ENCODE results near the gene SLC16A4.

- TF ChIP-seq EZH2 (IDR thresholded peaks at IDR 0.05; ENCODE audit: insufficient read depth, low read length) (no peak), CTCF (IDR thresholded peaks at IDR 0.05; ENCODE audit: insufficient read depth, low read depth, low read length) (no peak)
Measured at GRCh38 chr1:110344152-110344551, 46.7 kb downstream of the SLC16A4 start.
